C1 segment of cervical spinal cord (tissue), 14 donors: Measurements from ENCODE around the gene MTUS2.
A peak's percentile ranks its signal among the peaks of the same experiment; 100 is the strongest.

Experiments
- DNase-seq, 14 donors: peaks; one replicate each; lab custom pipeline; 2025; lab: John Stamatoyannopoulos, UW

MTUS2 gene

GRCh38 chr13:29446016-29446415, 625.9 kb downstream of the MTUS2 start:
- DNase-seq = no peak

- DNase-seq = no peak
Measured at GRCh38 chr13:29448174-29448573, 628.0 kb downstream of the MTUS2 start.

- DNase-seq = no peak
Measured at GRCh38 chr13:29449726-29450125, 629.6 kb downstream of the MTUS2 start.

- no peak for DNase-seq
Measured at GRCh38 chr13:29451976-29452375, 631.8 kb downstream of the MTUS2 start.

- DNase-seq = no peak
Measured at GRCh38 chr13:29452773-29453616, 632.9 kb downstream of the MTUS2 start.

GRCh38 chr13:29453617-29454011, 633.5 kb downstream of the MTUS2 start:
- DNase-seq = no peak

- no peak for DNase-seq
Measured at GRCh38 chr13:29454931-29455481, 634.9 kb downstream of the MTUS2 start.

- no peak for DNase-seq
Measured at GRCh38 chr13:29456419-29456818, 636.3 kb downstream of the MTUS2 start.

- DNase-seq = no peak
Measured at GRCh38 chr13:29457299-29457698, 637.2 kb downstream of the MTUS2 start.

- DNase-seq = no peak
Measured at GRCh38 chr13:29458419-29458818, 638.3 kb downstream of the MTUS2 start.

GRCh38 chr13:29459813-29460355, 639.7 kb downstream of the MTUS2 start:
- no peak for DNase-seq

- no peak for DNase-seq
Measured at GRCh38 chr13:29464105-29464679, 644.1 kb downstream of the MTUS2 start.

- DNase-seq = peak in 1 of 14 donors; percentile 4
Measured at GRCh38 chr13:29465741-29466293, 645.7 kb downstream of the MTUS2 start.

- no peak for DNase-seq
Measured at GRCh38 chr13:29471551-29471950, 651.4 kb downstream of the MTUS2 start.

GRCh38 chr13:29472332-29472961, 652.3 kb downstream of the MTUS2 start:
- no peak for DNase-seq

GRCh38 chr13:29473166-29473565, 653.0 kb downstream of the MTUS2 start:
- DNase-seq = no peak

GRCh38 chr13:29474991-29475390, 654.9 kb downstream of the MTUS2 start:
- DNase-seq = no peak

- DNase-seq = no peak
Measured at GRCh38 chr13:29476046-29476445, 655.9 kb downstream of the MTUS2 start.

- DNase-seq = no peak
Measured at GRCh38 chr13:29479716-29480492, 659.8 kb downstream of the MTUS2 start.

- peak in 2 of 14 donors; percentile 23 to 87 for DNase-seq
Measured at GRCh38 chr13:29480893-29481525, 660.9 kb downstream of the MTUS2 start.

GRCh38 chr13:29481603-29482002, 661.5 kb downstream of the MTUS2 start:
- peak in 1 of 14 donors; percentile 2 for DNase-seq
